Stimulated activated CD8-positive, alpha-beta memory T cell treated with anti-CD3 and anti-CD28 coated beads, Interleukin-15, amount 100 ng/mL, for 4 hours (primary cell): ENCODE results near the gene GAS2.
A peak's percentile ranks its signal among the peaks of the same experiment; 100 is the strongest.
"Not testable (repeated sequence)": the region's sequence is repeated elsewhere in the genome, so short reads cannot be mapped to it uniquely, and the experiment has no call there.

ENCODE experiments used
- DNase-seq, 2 donors: peaks; one replicate each; pipeline ENCODE4 v3.0.0-alpha.2; 2020; ENCODE audit warnings: low read depth in 2 of 2

GAS2 gene

DNA sequence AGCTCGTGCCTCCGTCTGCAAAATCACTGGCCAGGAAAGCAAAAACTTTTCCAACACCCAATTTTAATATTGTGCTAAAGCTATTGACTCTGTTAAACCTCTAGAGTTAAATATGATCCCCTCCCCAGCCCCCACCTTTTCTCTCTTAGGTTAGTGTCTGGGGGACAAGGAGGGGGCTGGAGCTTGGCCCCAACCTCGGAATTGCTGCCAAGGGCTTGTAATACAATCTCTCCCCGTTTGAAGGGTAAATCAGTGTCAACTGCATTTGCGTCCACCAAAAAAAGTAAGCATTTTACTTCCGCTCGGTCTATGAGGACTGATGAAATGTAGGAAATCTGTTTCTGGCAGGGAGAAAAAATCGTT is at the start of gene GAS2:
Gene GAS2, plus strand, starts transcription at position 287 of the 363 bp plus-strand sequence. CDS start 8,259 bp downstream, outside the sequence.
- no peak for DNase-seq

DNA sequence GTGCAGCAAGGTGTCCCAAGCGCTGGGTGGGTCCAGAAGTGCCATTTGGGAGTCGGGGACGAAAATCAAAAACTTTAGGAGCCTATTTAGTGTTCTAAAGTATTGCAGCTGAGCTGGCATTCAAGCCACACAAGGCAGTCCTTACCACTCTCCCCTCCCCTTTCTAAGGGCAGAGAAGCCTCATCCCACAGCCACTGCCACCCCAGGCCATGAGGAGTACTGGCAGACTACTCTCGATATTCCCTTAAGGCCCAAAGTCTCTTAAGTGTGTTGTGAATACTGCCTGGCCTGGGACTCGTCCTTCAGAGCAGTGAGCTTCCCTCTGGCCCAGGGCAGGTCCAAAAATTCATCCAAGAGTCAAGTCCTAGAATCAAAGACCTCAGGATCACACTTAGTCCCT is 48.5 kb upstream of the GAS2 start:
- no peak for DNase-seq

- DNase-seq, result peak; percentile 13 to 27
Measured at GRCh38 chr11:22624742-22625447, 41.5 kb upstream of the GAS2 start.

DNA sequence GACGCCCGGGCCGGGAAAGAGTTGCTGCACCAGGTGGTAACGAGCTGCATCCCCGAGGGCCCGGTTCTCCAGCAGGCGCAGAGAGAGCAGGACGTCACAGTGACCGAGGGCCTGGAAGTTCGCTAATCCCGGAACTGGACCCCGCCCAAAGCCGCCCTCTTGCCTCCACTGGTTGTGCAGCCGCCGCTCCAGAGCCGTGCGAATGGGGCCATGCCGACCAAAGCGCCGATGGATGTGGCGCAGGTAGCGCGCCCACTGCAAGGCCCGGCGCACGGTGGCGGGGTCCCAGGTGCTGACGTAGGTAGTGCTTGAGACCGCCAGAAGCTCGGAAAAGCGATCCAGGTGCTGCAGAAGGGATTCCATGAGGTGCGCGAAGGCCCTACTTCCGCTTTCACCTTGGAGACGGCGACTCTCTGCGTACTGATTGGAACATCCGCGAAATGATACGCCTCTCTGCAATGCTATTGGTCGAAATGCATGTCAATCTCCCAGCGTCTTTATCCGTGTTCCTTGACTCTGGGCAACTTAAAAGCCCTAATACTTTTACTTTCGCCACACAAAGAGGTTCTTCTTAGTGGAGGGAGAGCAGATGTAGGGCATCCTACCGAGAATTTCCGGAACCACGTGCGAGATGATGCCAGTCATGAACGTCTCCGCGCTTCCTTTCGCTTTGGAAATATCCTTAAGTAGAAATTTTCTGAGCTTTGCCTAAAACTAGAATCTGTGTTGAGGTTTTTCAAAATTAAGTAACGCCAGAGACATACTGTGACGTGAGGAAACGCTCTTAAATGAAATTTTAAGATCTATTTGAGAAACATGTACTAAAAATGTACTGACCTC is 40.7 kb upstream of the GAS2 start, which contains the start of gene FANCF:
Gene FANCF, minus strand, starts transcription at position 376 of the 840 bp plus-strand sequence. Its CDS starts 13 bp downstream, at position 363.
- DNase-seq, result peak; percentile 72 to 92

- no peak for DNase-seq
Measured at GRCh38 chr11:22626573-22627239, 39.7 kb upstream of the GAS2 start.

DNA sequence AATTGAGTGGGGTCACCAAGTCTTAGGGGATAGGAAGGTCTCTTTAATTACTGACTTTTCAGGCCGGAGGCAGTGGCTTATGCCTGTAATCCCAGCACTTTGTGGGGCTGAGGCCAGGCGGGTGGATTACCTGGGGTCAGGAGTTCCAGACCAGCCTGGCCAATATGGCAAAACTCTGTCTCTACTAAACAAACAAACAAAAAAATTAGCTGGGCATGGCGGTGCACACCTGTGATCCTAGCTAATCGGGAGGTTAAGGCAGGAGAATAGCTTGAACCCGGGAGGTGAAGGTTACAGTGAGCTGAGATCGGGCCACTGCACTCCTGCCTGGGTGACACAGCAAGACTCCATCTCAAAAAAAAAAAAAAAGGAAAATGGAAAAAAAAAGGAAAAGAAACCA is 39.0 kb upstream of the GAS2 start:
- no peak for DNase-seq

- DNase-seq, result no peak
Measured at GRCh38 chr11:22633354-22633902, 33.0 kb upstream of the GAS2 start.

GRCh38 chr11:22634897-22635629 is 31.3 kb upstream of the GAS2 start:
- DNase-seq, result no peak

- DNase-seq, result no peak
Measured at GRCh38 chr11:22635689-22636088, 30.7 kb upstream of the GAS2 start.

DNA sequence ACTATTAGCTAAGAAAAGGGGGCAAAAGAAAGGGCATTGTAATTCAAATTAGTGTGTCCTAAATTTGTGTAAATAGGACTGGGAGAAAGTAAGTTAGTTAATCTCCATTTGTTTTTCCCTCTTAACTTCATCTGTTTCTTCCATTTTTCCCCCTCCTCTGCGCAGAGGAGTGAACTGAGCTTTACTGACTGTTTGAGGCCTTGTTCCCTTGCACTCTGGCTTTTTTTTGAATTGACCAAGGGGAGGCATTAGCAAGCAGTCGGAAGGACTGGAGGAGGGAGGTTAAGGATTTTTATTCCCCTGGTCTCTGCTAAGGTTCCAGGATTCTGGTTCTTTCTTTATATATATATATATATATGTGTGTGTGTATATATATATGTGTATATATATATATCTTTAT is 25.5 kb upstream of the GAS2 start:
- DNase-seq, result no peak

GRCh38 chr11:22641559-22641958 is 24.9 kb upstream of the GAS2 start:
- no peak for DNase-seq

GRCh38 chr11:22652346-22652745 is 14.1 kb upstream of the GAS2 start:
- DNase-seq, result not testable (repeated sequence)

DNA sequence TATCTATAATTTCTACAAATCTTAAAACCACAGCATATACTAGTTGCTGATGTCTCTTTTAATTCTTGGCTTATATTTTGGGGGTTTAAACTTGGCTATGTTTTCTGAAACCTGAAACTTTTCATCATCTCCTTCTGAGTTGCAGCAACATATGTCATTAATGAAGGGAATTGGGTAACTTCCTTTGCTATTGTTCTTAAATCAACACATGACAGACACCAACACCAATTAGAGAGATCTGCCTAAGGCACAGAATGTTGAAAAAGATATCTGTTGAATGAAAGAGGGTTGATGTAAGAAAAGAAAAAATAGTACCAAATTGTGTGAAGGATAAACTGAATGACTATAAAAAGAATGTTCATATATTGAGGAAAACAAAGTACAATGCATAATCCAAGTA is 10.3 kb upstream of the GAS2 start:
- DNase-seq, result no peak

DNA sequence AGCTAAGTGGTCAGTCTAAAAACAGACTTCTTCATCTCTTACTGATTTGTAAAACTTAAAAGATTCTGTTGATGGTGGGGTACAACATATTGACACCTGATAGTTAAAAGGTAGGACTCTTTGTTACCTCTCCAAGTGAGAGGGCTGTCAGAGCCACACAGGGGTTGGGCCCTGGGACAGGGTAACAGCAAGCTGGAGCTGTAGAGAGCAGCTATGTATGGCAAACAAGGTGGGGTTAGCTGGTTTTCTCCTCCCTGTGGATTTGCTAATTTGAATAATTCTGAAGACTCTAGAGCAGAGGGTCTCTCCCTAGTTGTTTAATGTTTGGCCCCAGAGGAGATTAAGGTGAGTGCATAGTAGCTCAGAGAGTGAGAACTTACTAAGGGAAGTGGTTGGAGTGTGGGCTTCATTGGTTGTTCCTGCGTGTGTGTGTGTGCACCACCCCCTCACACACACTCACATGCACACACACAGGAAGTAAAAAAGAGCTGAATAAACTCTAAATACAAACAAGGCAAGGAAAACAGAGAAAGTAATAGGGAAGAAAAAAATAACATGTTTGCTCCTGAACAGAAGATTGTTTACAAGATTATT is 9.2 kb upstream of the GAS2 start:
- DNase-seq, result no peak

DNA sequence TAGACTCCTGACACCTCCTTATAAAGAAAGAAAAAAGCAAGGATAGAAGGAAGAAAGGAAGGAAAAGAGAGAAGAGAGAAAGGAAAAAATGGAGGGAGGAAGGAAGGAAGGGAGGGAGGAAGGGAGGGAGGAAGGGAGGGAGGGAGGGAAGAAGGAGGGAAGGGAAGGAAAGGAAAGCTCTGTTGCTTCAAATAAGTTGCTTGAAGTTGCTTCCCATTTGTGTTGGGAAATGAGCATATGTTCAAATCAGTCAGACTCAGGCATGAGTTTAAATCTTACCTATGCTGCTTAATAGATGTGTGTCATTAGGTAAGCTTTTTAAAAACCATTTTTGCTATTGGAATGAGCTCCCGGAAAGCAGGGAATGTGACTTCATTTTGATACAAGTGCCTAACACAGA is 6.6 kb upstream of the GAS2 start:
- no peak for DNase-seq

- no peak for DNase-seq
Measured at GRCh38 chr11:22666688-22667439, 453 bp downstream of the GAS2 start.

DNA sequence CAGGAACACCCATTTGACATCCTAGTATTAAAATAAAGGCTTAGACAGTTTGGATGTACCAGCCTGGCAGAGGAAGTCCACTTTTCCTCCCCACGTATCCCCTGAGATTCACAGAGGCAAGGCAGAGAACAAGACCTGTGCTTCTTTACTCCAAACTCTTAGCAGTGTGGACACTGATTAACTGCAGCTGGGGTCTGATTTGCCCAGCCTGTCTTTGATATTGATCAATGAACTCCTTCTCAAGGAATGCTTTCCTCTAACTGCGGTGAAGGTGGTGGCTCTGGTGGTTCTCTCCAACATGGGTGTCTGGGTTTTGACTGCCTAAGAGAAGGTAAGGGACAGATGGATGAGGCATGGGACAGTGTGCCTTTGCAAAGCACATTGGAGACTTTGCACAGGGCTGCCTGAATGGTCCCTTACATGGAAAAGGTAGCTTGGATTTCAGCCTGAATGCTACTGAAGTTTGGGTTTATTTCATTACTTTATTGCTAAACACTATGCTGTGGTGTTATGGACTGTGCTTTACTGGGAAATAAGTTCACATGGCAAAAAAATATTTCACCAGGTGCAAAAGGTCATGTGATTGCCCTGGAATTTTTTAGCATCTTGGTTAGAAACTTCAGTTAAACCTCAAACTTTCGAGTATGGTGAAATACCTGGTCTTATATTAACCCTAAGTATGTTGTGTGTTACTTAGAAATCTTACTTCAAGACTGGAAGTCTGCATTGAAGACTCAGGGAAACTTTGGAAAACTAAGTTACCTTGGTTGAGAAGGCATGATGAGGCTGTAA is 1.8 kb downstream of the GAS2 start:
- no peak for DNase-seq

DNA sequence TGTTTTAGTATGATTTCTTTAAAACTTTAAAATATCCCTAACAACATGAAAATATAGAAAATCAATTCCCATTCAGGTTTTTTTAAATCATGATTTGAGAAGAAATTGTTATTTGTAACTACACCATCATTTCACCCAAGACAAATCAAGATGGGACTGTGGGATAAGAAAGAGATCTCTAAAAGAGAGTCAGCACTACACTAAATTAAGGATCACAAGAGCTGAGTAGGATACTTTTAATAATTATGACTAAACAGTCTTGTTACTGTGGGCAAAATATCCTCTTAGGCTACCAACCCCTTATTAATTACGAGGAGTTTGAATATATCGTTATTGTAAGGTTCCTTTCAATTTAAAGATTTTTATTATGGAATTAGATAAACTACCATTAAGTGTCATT is 3.0 kb downstream of the GAS2 start:
- no peak for DNase-seq

- no peak for DNase-seq
Measured at GRCh38 chr11:22670830-22671229, 4.4 kb downstream of the GAS2 start.

GRCh38 chr11:22671751-22672150 is 5.3 kb downstream of the GAS2 start:
- no peak for DNase-seq
